ENCODE results near the gene PCDHB12.

GRCh38 chr5:141172381-141173204 lies 35.9 kb upstream of the PCDHB12 start, which contains the start of gene PCDHB7:
- TF ChIP-seq, protein P1, sequence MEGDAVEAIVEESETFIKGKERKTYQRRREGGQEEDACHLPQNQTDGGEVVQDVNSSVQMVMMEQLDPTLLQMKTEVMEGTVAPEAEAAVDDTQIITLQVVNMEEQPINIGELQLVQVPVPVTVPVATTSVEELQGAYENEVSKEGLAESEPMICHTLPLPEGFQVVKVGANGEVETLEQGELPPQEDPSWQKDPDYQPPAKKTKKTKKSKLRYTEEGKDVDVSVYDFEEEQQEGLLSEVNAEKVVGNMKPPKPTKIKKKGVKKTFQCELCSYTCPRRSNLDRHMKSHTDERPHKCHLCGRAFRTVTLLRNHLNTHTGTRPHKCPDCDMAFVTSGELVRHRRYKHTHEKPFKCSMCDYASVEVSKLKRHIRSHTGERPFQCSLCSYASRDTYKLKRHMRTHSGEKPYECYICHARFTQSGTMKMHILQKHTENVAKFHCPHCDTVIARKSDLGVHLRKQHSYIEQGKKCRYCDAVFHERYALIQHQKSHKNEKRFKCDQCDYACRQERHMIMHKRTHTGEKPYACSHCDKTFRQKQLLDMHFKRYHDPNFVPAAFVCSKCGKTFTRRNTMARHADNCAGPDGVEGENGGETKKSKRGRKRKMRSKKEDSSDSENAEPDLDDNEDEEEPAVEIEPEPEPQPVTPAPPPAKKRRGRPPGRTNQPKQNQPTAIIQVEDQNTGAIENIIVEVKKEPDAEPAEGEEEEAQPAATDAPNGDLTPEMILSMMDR (IDR thresholded peaks at IDR 0.05 in 2 of 3, conservative IDR thresholded peaks at IDR 0.05 in 1 of 3; ENCODE audit: insufficient read depth in 2 of 3, low read depth in 1 of 3, low read length in 3 of 3): peak; percentile 43 to 68 (median 65); a peak in 5 of 6 replicates
- no peak for TF ChIP-seq CREB1 (IDR thresholded peaks at IDR 0.05)
- TF ChIP-seq CREB1 (CRISPR knock-in tag; IDR thresholded peaks at IDR 0.05): no peak
- no peak for TF ChIP-seq TBP (optimal IDR thresholded peaks at IDR 0.05; ENCODE audit: low read depth, low read length)
- no peak for TF ChIP-seq ZBTB17 (CRISPR knock-in tag; IDR thresholded peaks at IDR 0.05)
- TF ChIP-seq MAX (CRISPR knock-in tag; IDR thresholded peaks at IDR 0.05): no peak
- TF ChIP-seq FOSL1 (tag; conservative IDR thresholded peaks at IDR 0.05): no peak
- no peak for TF ChIP-seq POLR2AphosphoS5 (IDR thresholded peaks at IDR 0.05; ENCODE audit: control insufficient read depth, insufficient read depth, low read depth, low read length)
- TF ChIP-seq EP300 (IDR thresholded peaks at IDR 0.05; ENCODE audit: low read length): no peak
